Dendritic cell treated with granulocyte-macrophage colony-stimulating factor and Interleukin-4, amounts not matched to agents 40 ng/mL and 50 ng/mL, for 4 days (primary cell): Measurements from ENCODE around the gene SARNP.
"Not testable (repeated sequence)": the region's sequence is repeated elsewhere in the genome, so short reads cannot be mapped to it uniquely, and the experiment has no call there.

Experiments
- H3K27ac Mint-ChIP-seq: one replicate; pipeline ENCODE4 v1.8.0; 2022; ENCODE audit warnings: mild to moderate bottlenecking, mixed read lengths
- H3K27me3 Mint-ChIP-seq: one replicate; pipeline ENCODE4 v1.8.0; 2022; ENCODE audit warnings: mild to moderate bottlenecking, mixed read lengths
- H3K36me3 Mint-ChIP-seq: one replicate; pipeline ENCODE4 v1.8.0; 2022; ENCODE audit warnings: low read depth, mixed read lengths
- H3K4me1 Mint-ChIP-seq: one replicate; pipeline ENCODE4 v1.8.0; 2022; ENCODE audit warnings: low read depth, mixed read lengths
- H3K4me3 Mint-ChIP-seq: one replicate; pipeline ENCODE4 v1.8.0; 2022; ENCODE audit warnings: mild to moderate bottlenecking, moderate library complexity, mixed read lengths
- H3K9me3 Mint-ChIP-seq: one replicate; pipeline ENCODE4 v1.8.0; 2022; ENCODE audit warnings: mixed read lengths
- intact Hi-C: fragments of 100-400 bp; cut with micrococcal nuclease; formaldehyde crosslinking; loops from one replicate; pipeline ENCODE4 v1.15.0; 2022

Gene SARNP

DNA sequence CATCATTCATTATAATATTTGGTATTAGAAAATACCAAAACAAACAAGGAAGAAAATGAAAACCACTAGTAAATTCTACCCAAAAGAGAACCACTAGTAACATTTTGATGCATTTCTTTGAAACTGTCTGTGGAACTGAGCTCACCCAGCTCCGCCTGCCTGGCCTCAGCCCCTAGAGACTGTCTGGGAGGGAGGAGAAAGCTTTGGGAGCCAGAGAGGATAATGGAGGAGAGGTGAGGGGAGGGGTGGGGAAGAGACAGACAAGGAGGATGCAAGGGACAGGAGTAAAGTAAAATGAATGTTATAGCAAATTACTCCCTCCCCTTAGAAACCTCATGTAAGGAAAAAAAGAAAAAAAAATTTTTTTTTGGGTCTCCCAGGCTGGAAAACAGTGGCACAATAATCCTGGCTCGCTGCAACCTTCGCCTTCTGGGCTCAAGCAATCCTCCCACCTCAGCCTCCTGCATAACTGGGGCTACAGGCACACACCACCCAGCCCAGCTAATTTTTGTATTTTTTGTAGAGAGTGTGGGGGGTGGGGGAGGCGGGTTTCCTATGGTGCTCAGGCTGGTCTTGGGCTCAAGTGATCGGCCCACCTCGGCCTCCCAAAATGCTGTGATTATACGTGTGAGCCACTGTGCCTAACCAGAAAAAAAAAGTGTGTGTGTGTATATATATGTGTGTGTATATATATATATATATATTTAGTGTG is 28.4 kb upstream of the SARNP start:
- no peaks in the 10 kb centered on the region for H3K27me3 Mint-ChIP-seq
- H3K4me3 Mint-ChIP-seq = no peak overlapping the region
- H3K36me3 Mint-ChIP-seq = peaks cover under 1% of the 10 kb centered on the region
- intact Hi-C loops = no loop called here
- peak overlapping the region; percentile 99 for H3K27ac Mint-ChIP-seq
- H3K9me3 Mint-ChIP-seq = no peaks in the 10 kb centered on the region
- peaks cover 89% of the 10 kb centered on the region for H3K4me1 Mint-ChIP-seq

DNA sequence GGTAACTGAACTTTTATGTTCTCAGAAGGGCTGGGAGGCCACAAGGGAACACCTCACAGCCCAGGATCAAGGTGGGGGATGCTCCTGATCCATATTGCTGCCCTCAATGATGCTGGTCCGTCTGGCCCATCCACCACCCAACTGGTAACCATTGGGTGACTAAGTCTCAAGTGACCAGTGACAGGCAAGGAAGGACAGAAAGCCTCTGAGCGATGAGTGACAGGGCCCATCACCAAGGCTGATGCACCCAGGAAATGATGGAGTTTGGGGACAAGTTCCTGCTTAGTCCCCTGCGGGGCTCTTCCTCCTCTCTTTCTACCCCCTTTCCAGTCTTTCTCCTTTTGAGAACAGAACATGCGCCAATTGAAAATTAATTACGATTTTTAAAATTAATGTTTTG is 27.8 kb upstream of the SARNP start:
- intact Hi-C loops = no loop called here
- Mint-ChIP-seq H3K27me3 (no peaks in the 10 kb centered on the region), H3K27ac (peak overlapping the region; percentile 99), H3K36me3 (peaks cover 6% of the 10 kb centered on the region), H3K9me3 (no peaks in the 10 kb centered on the region), H3K4me3 (no peak overlapping the region), H3K4me1 (peaks cover 89% of the 10 kb centered on the region)

DNA sequence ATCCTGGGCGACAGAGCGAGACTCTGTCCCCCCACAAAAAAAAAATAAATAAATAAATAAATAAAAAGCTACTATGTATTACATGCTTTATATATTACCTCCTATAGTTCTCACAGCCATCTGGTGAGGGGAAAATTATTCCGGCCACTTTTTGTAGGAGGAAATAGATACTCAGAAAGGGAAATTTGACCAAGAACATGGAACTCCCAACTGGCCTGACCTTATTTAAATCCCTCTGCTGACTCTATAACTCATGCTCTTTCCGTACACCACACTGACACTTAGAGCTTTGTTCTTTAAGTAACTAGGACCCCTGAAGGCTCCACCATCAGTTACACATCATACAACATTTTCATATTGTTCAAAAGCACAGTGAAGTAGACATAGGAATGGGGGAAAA is 27.4 kb upstream of the SARNP start:
- peak overlapping the region; percentile 99 for H3K27ac Mint-ChIP-seq
- intact Hi-C loops = no loop called here
- H3K4me3 Mint-ChIP-seq = no peak overlapping the region
- H3K27me3 Mint-ChIP-seq = no peaks in the 10 kb centered on the region
- peaks cover 10% of the 10 kb centered on the region for H3K36me3 Mint-ChIP-seq
- H3K9me3 Mint-ChIP-seq = no peaks in the 10 kb centered on the region
- H3K4me1 Mint-ChIP-seq = peaks cover 89% of the 10 kb centered on the region

DNA sequence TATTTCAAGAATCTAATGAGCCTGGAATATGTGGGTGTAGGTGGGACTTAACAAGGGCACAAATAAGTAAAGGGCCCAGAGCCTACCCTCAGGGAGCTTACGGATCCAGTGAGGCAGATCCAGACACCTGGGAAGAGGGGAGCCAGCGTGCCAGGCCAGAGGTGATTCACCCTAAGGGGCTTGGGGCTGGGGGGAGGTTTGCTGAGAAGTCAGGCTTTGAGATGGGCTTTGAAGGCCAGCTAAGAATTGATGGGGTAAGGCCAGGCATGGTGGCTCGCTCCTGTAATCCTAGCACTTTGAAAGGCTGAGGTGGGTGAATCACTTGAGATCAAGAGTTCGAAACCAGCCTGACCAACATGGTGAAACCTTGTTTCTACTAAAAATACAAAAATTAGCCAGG is 25.9 kb upstream of the SARNP start:
- intact Hi-C loops = no loop called here
- H3K27me3 Mint-ChIP-seq = no peaks in the 10 kb centered on the region
- H3K27ac Mint-ChIP-seq = peak overlapping the region; percentile 71
- peaks cover 79% of the 10 kb centered on the region for H3K4me1 Mint-ChIP-seq
- peaks cover 21% of the 10 kb centered on the region for H3K36me3 Mint-ChIP-seq
- no peak overlapping the region for H3K4me3 Mint-ChIP-seq
- H3K9me3 Mint-ChIP-seq = no peaks in the 10 kb centered on the region

DNA sequence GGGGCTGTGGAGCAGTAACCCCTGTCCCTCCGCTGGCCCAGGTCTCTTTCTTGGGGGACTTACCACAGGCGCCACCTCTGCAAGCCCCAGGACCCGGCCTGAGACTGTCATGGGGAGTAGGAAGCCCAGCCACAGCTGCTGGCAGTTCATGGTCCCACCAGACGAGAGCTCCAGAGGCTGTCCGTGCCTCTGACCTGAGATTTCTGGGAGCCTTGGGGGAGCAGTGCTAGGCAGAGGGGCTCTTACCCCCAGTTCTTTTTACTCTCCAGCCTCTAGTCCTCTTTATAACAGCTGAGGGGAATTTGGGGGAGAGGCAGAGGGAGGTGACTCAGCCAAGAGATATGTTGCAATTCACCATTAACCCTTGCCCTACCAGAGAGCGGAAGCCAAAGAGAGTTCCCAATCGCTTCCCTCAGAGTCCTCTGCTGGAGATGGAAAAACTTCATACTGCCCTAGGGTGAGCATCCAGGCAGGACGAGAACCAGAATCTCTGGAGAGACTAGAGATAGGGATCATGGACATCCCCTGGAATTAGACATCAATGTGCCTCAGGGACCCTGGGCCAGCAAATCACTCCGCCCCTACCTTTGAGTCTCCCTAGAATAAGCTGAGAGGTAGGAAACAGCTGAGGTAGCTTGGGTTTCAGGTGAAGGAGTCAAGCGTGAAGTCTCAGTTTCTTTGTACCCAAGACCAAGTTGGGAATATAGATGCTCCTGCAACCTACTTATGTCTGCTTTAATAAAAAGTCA is 25.3 kb upstream of the SARNP start, which contains the start of gene MMP19:
MMP19 (minus strand) TSS at position 256 of the 749 bp plus-strand sequence; CDS start at position 150, 106 bp downstream.
- Mint-ChIP-seq H3K9me3 (no peaks in the 10 kb centered on the region), H3K4me3 (peak within 1 kb of the TSS; percentile 73), H3K36me3 (peaks cover 21% of the 10 kb centered on the region), H3K27ac (peak within 1 kb of the TSS; percentile 71), H3K4me1 (peaks cover 78% of the 10 kb centered on the region), H3K27me3 (no peaks in the 10 kb centered on the region)
- intact Hi-C loops = no loop called here

DNA sequence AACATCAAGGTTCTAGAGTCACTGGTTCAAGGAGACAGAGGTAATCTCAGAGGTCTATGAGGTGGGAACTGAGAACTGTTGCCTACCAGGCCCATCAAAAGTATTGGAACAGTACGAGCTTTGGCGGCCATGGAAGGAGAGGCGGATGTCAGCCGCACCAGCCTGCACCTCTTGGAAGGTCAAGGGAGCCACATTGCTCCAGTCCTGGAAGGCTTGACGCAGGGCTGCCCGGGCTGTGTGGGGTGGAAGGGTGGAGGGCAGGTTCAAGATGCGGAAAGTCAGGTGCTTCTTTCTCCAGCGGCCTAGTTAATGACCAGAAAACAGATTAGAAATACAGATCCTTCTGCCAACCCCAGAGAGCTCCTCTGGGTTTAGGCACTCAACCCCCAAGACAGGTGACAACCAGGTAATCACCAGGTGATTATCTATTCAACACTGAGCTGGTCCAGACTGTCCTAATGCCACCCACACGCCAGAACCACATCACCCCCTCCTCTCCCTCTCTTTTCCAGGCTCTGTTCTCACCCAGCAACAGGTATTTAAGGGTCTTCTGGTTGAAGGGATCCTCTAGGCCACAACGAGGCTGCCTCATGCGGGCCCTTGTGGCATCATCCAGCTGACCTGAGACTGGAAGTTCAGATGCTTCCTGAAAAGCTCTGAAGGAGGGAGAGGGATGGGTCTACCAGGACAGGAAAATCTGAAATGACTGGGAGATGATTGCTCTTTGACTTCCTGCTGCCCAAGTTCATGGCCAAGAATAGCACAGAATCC is 23.2 kb upstream of the SARNP start:
- Mint-ChIP-seq H3K4me3 (no peak overlapping the region), H3K27me3 (no peaks in the 10 kb centered on the region), H3K4me1 (peaks cover 67% of the 10 kb centered on the region), H3K27ac (peak overlapping the region; percentile 71), H3K36me3 (peaks cover 33% of the 10 kb centered on the region), H3K9me3 (no peaks in the 10 kb centered on the region)
- intact Hi-C loops = no loop called here

DNA sequence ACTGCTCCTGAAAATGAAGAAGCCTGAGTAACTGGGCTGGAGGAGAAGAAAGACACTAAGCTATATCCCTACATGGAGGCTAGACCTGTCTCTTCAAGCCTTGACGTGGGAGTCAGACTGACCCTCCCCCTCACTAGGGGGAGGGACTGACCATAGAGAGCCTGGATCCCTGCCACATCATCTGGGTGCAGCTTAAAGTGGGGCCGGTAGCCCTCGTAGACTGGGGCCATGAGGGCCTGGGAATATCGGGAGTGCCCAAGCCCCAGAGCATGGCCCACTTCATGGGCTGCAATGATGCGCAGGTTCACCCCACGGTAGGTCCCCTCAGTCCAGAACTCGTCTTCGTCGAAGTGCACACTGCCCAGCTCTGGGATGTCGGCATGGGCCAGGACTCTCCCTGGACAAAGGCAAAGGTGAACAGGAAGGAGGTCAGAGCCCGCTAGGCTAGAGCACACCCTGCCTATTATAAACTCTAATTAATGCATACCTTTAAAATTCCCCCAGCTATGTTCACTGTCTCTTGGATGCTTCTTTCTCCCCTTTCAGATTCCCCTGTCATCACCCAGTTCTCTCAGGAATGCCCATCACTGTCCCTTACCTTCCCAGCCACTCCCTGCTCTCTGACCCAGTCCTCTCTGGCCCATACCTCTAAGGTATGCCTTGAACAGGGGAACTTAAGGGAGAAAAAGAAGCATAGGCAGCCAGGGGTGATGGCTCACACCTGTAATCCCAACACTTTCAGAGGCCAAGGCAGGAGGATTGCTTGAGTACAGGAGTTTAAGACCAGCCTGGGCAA is 22.0 kb upstream of the SARNP start:
- Mint-ChIP-seq H3K4me3 (no peak overlapping the region), H3K9me3 (no peaks in the 10 kb centered on the region), H3K27me3 (no peaks in the 10 kb centered on the region), H3K27ac (peak overlapping the region; percentile 1), H3K36me3 (peaks cover 41% of the 10 kb centered on the region), H3K4me1 (peaks cover 67% of the 10 kb centered on the region)
- intact Hi-C loops = no loop called here

DNA sequence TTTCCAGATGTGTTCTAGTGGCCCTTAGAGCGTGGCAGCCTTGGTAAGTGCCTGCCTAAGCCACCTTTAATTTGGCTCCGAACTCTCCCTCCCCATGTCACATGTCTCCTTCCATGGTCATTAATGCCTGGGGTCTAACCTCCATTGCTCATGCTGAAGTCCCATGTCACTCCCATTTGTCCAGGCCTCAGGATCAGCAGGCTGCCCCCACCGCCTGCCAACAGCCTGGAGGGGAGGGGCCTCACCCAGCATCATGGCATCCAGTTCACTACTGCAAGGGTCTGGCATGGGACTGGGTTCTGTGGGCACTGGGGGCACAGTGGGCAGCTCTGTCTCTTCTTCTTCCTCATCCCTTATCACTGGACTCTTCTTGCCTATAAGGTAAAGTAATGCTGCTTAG is 20.8 kb upstream of the SARNP start:
- Mint-ChIP-seq H3K9me3 (no peaks in the 10 kb centered on the region), H3K36me3 (peaks cover 46% of the 10 kb centered on the region), H3K27me3 (no peaks in the 10 kb centered on the region), H3K4me1 (peaks cover 63% of the 10 kb centered on the region), H3K27ac (no peak overlapping the region), H3K4me3 (no peak overlapping the region)
- intact Hi-C loops = no loop called here

DNA sequence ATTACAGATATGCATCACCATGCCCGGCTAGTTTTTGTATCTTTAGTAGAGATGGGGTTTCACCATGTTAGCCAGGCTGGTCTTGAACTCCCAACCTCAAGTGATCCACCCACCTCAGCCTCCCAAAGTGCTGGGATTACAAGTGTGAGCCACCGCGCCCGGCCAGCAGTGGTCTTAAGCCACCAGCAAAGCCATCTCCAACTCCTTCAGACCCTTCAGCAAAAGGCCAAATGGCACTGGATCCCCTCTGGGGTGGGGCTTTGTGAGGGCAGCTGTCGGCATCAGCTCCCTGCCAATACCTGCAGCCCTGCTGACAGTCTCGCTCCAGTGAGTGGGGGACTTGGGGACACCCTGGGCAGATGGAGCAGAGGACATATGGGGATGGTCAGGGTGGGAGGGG is 16.9 kb upstream of the SARNP start:
- H3K4me1 Mint-ChIP-seq = peaks cover 56% of the 10 kb centered on the region
- not testable (repeated sequence) for H3K9me3 Mint-ChIP-seq

DNA sequence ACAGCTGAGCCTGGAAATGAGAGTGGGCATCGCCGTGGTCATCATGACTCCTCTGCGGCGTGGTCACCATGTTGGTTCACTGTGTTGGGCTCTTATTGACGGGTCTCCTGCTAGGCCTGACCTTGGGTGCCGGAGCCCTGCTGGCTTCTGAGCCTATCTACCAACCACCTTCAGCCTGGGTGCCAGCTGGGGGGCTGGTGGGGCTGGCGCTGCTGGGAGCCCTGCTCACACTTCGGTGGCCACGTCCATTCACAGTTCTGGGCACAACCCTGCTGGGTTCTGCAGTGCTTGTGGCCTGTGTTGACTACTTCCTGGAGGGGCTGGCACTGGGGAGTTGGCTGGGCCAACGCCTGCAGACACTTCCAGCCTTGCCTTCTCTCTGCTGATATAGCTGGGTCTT is 15.5 kb upstream of the SARNP start:
- Mint-ChIP-seq H3K27me3 (no peaks in the 10 kb centered on the region), H3K9me3 (no peaks in the 10 kb centered on the region), H3K36me3 (peaks cover 45% of the 10 kb centered on the region), H3K4me3 (no peak overlapping the region), H3K27ac (peak overlapping the region; percentile 98), H3K4me1 (peaks cover 64% of the 10 kb centered on the region)
- intact Hi-C loops = no loop called here

More for the DNA sequence above, 16.9 kb upstream of the SARNP start:
- intact Hi-C loops, H3K4me3 Mint-ChIP-seq, H3K27me3 Mint-ChIP-seq: not testable (repeated sequence)
- peaks cover 46% of the 10 kb centered on the region for H3K36me3 Mint-ChIP-seq
- H3K27ac Mint-ChIP-seq = peak overlapping the region; percentile 12

DNA sequence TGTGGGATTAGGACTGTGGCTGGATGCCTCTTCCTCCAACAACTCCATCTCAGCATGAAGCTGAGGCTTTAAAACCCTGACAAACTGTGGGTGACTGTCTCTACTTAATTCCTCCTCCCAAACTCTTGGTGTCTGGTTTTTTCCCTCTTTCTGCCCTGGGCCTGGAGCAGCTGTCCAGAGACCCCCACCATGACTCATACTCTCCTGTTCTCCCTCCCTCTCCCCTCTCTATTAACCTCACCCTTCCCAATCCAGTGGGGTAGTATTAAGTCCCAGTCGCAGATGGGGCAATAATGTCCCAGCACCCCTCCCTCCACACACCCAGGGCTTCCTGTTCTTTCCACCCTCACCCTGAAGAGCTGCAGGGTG is 13.9 kb upstream of the SARNP start:
- intact Hi-C loops = no loop called here
- Mint-ChIP-seq H3K9me3 (no peaks in the 10 kb centered on the region), H3K36me3 (peaks cover 49% of the 10 kb centered on the region), H3K27ac (peak overlapping the region; percentile 98), H3K4me1 (peaks cover 77% of the 10 kb centered on the region), H3K4me3 (peak overlapping the region; percentile 98), H3K27me3 (no peaks in the 10 kb centered on the region)

DNA sequence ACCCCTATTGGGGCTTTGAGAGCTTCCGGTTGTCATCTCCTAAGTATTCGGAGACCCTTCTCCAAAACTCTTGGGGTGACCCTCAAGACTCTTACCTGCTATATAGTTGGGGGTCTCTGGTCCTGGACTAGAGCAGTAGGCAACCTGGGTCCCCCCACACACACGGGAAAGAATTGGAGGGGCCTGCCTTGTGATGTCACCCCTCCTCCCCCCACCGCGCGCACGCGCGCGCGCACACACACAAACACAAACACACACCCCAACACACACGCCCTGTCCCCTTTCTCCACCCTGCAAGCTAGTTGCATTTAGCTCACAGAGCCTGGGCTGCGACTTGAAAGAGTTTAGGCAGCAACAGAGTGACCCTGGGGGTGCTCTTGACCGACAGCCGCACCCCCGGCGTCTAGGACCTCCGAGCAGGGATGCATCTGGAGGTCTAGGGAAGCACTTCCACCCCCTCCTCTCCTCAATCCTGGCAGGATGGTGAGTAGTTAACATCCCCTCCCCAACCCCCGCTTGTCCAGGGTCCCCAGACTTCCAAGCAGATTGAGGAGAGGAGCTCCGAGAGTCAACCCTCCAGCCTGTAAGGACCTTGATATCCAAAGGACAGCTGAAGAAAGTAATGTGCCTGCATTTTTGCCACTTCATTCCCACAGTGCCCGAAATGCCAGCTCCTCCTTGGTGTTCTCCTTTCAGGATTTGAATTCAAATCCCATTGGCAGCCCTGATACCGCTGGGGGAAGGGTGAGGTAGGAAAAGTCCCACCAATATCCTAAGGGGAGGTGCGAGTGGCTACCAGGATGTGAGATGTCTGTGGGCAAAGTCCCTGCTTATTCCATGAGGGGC is 13.3 kb upstream of the SARNP start:
- Mint-ChIP-seq H3K4me1 (peaks cover 77% of the 10 kb centered on the region), H3K4me3 (peak overlapping the region; percentile 98), H3K36me3 (peaks cover 46% of the 10 kb centered on the region)

More for the DNA sequence above, 13.3 kb upstream of the SARNP start:
- intact Hi-C loops = no loop called here
- no peaks in the 10 kb centered on the region for H3K9me3 Mint-ChIP-seq
- H3K27me3 Mint-ChIP-seq = no peaks in the 10 kb centered on the region
- H3K27ac Mint-ChIP-seq = peak overlapping the region; percentile 98
